ENCODE results near the gene PCDH9.
A peak's percentile ranks its signal among the peaks of the same experiment; 100 is the strongest.

The PCDH9 gene

GRCh38 chr13:67158903-67159302, 71.2 kb downstream of the PCDH9 start:
- DNase-seq = no peak

DNA sequence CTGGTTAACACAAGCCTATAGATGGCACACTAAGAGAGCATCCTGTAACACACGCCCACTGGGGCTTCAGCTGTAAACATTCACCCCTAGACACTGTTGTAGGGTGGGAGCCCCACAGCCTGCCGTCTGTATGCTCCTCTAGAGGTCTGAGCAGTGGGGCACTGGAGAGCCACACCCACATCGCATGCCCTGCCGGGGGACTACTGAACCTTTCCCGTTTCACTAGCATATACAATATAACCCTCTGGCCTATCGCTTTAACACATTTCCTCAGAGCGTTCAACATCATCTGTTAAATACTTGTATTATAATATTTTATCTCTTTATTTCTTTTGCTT, 73.4 kb downstream of the PCDH9 start:
- no peak for DNase-seq

GRCh38 chr13:67155898-67156722, 74.0 kb downstream of the PCDH9 start:
- DNase-seq = no peak

GRCh38 chr13:67152085-67152484, 78.1 kb downstream of the PCDH9 start:
- no peak for DNase-seq

DNA sequence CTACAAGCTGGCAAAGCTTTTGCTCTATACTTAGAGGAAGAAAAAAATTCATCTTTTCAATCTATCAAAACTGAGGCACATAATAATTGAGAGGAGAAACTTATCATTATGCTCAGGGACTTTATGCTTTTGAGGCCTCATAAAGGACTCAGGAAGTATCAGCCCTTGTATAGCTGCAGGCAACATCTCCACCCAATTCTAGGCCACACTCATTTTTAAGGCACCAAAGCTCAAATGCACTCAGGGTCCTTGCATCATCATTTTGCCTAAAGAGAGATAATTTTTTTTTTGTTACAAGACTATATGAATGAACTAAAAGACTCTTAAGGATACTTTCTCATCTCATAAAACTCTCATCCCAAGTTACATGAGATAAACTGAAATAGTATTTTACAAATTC, 78.5 kb downstream of the PCDH9 start:
- no peak for DNase-seq

- peak; percentile 4 for DNase-seq
Measured at GRCh38 chr13:67150608-67151007, 79.5 kb downstream of the PCDH9 start.

DNA sequence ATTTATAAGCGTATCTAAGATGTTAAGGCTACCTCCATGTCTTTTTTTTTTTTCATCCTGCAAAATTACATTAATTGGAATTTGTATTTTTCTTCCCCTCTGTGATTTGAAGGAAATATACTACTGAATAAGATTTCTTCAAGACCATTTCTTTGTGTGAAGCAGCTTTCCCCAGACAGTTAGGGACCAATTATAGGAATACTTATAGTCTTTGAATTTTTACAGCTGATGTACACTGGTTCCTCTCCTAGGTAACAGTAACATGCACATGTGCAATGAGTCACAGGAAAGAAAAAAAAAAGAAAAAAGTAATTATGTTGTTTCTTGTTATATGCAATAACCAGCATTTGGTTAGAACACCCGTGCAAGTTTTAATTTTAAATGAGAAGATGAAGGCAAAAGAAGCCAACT, 82.0 kb downstream of the PCDH9 start:
- DNase-seq = no peak

GRCh38 chr13:67147342-67148133, 82.6 kb downstream of the PCDH9 start:
- no peak for DNase-seq

DNA sequence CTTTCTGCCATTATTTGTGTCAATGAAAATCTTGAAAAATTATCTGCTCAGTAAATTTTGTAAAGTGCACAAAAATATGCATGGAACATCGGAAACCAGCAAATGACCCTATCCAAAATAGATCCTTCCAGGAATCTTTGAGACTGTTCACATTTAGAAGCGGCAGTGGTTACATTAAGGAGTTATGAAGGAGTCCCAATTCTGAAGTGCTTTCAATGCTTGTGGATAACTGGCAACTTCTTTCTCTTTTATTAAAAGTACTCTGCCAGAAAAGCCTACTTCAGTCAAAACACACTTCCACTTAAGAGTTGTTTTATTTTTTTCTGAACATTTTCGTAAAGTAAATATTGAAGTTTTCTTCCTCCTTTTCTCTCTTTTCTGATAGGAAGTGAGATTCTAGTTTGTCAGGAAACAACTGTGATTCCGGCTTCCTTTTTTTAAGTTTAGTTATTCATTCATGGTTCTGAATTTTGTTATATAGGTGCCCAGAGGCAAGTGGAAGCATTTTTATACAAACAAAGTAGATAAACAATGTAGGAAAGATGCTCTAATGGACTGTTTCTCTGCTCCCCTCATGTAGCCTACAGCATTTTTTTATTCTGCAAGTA, 83.5 kb downstream of the PCDH9 start:
- DNase-seq = no peak

- no peak for DNase-seq
Measured at GRCh38 chr13:67145950-67146349, 84.2 kb downstream of the PCDH9 start.

GRCh38 chr13:67143544-67144115, 86.5 kb downstream of the PCDH9 start:
- DNase-seq = no peak

DNA sequence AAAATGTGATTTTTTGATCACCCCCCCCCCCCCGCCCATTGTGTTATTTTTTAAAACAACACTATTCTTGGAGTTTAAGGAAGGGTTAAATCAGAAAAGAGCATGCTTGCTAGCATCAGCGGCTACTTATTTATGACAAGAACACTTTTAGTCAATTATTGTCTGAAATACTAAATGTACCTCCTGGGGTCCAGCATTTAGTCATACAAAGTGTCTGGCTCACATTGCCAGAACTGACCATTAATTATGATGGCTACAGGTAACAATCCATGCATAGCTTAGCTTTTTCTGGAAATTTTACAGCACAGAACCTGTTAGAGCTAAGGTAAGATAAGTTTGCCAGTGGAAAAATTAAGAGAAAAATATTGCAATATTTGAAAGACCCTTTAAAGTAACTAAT, 90.1 kb downstream of the PCDH9 start:
- DNase-seq = peak; percentile 6

DNA sequence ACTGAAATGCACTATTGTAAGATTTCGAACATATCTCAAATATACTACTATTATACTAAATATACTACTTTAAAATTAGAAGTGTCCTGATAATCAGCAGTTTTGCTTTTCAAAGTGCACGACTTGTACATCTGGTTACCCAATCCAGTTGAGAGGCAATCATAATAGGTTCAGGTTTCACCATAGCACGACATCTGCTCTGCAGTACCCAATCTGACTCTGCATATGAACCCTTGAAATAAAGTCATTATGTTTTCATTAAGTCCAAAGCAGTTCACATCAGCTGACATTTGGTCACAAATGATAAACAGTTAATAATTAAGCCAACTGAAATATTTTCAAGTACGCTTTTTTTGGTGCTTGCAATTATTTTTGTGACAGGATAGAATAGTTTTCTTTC, 90.6 kb downstream of the PCDH9 start:
- peak; percentile 31 for DNase-seq

- DNase-seq = no peak
Measured at GRCh38 chr13:67138970-67139369, 91.2 kb downstream of the PCDH9 start.

GRCh38 chr13:67137044-67137735, 92.9 kb downstream of the PCDH9 start:
- no peak for DNase-seq

- no peak for DNase-seq
Measured at GRCh38 chr13:67136157-67136556, 94.0 kb downstream of the PCDH9 start.

DNA sequence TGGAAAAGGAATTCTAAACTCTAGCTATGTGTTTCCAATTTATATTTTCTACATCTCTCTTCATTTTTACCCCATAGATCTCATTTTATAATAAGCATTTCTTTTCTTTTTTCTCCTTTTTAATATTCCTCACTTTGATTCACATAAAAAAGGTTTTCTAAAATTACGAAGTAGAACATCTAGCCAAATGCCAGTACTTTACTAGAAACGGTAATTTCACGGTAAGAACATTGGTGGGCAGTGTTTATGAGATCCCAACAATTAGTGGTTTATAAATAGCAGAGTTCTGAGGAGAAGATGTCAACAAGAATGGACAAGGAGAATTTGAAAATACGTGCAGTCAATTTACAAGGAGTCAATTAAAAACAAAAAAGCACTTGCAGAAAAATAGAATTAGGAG, 94.8 kb downstream of the PCDH9 start:
- DNase-seq = no peak

- no peak for DNase-seq
Measured at GRCh38 chr13:67134417-67135129, 95.6 kb downstream of the PCDH9 start.

GRCh38 chr13:67133476-67133875, 96.7 kb downstream of the PCDH9 start:
- DNase-seq = no peak

DNA sequence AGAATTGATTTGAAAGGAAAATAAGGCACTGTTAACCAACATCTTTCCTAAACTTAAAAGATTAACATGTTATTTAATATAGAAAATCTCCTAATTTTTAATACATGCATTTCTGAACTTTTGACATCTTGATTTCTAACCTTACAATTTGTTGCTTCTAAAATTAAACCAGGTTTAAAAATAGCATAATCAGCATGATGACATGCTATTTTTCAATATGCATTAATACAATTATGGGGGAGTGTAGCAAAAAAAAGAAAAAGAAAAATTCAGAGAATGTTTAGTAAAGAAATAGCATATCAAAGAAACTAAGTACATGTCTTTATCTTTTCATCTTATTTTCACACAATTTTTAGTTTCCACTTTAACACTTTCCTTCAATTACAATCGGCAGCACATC, 98.7 kb downstream of the PCDH9 start:
- DNase-seq = no peak

DNA sequence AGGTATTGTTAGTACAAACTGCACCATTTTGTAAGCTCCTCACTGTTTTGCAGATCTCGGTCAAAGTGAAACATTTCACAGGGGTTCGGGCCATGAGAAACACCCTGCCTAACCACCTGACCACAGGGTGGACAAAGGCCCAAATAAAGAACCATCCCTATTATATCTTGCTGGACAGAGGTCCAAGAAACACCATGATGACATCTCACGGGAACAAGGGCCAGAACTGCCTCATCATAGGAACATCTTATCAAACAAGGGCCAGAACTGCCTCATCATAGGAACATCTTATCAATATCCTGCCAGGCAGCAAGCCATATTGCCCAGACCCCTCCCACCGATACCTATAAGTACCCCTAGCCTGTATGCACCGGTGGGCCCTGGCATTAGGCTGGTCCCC, 99.7 kb downstream of the PCDH9 start:
- DNase-seq = no peak

DNA sequence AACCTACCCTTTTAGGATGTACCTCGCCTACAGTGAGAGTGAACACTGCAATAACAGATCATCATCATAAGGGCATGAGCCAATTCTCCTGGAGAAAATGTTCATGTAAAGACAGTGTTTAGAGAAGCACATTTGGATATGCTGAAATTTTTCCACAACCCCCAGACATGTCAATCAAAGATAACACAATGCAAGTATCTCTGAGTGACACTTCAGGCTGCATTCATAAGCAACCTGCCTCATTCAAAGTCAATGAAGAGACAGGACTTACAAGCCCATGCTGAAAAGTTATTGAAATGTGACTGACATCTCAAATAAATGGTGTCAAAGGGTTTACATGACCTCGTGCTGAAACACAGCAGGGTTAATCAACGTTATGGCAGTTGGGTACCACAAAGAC, 102.0 kb downstream of the PCDH9 start:
- DNase-seq = no peak
